Thoracic aorta (tissue), 2 donors: ENCODE data around the gene GDF15. TPM values are rescaled to one million over a fixed set of nuclear protein-coding genes. Genes with fewer than 3 reads are reported as not detected.

Experiments used
- ATAC-seq: fragments of 150-250 bp; one replicate; pipeline ENCODE4 v1.8.0; 2017; ENCODE audit warnings: low read depth; ENCODE audit not compliant: insufficient number of reproducible peaks, low FRiP score
- DNase-seq: peaks from one replicate; pipeline ENCODE4 v3.0.0-alpha.2; 2020; ENCODE audit warnings: low spot score
- H3K27ac ChIP-seq, 2 donors: fragments of 200-600 bp; sonication (generic); 1 replicate in 1 of 2; 2 replicates in 1 of 2; pipeline ENCODE4 v1.5.1; 2016; ENCODE audit warnings: mild to moderate bottlenecking in 2 of 2, moderate library complexity in 2 of 2
- H3K27me3 ChIP-seq: fragments of 200-600 bp; sonication (generic); replicated peaks from 2 replicates; pipeline ENCODE4 v1.6.0; 2016; ENCODE audit warnings: mild to moderate bottlenecking; ENCODE audit not compliant: insufficient read depth
- H3K36me3 ChIP-seq: fragments of 200-600 bp; sonication (generic); one replicate; pipeline ENCODE4 v1.5.1; 2016
- H3K4me1 ChIP-seq, 2 donors: fragments of 200-600 bp; sonication (generic); 1 replicate in 1 of 2; 2 replicates in 1 of 2; pipeline versions ENCODE4 v1.5.1 to v1.6.0; 2016; ENCODE audit warnings: low read depth in 2 of 2, mild to moderate bottlenecking in 1 of 2; ENCODE audit not compliant: control insufficient read depth in 1 of 2
- H3K4me3 ChIP-seq: fragments of 200-600 bp; sonication (generic); 2 replicates; pipeline ENCODE4 v1.5.1; 2016; ENCODE audit warnings: mild to moderate bottlenecking
- H3K9me3 ChIP-seq: fragments of 200-600 bp; sonication (generic); 2 replicates; pipeline ENCODE4 v1.5.1; 2016
- total RNA-seq, 2 donors: library from RNA; depleted of rRNA; stranded (reverse); fragments of >200 nt; gene quantifications; one replicate each; pipeline versions ENCODE4 v1.1.0 to v1.2.3, GENCODE V29; 2016
- TF ChIP-seq, protein P1 (sequence below): fragments of 200-600 bp; sonication (generic); IDR thresholded peaks from one replicate; pipeline ENCODE4 v1.5.1; 2019; ENCODE audit warnings: antibody characterized with exemption

GDF15 gene
- total RNA-seq, 2 donors from 2014 or later: 2.3 to 25.5 TPM

GRCh38 chr19:18433015-18433691 is 47.2 kb downstream of the GDF15 start:
- Histone ChIP-seq H3K4me3 (peak overlapping the region; percentile 75), H3K9me3 (no peaks in the 10 kb centered on the region), H3K4me1 (peaks cover 13 to 44% of the 10 kb centered on the region in 2 donors), H3K27ac (peak overlapping the region in 1 of 2 donors; percentile 38), H3K36me3 (no peaks in the 10 kb centered on the region), H3K27me3 (no peaks in the 10 kb centered on the region)
- TF ChIP-seq, protein P1, sequence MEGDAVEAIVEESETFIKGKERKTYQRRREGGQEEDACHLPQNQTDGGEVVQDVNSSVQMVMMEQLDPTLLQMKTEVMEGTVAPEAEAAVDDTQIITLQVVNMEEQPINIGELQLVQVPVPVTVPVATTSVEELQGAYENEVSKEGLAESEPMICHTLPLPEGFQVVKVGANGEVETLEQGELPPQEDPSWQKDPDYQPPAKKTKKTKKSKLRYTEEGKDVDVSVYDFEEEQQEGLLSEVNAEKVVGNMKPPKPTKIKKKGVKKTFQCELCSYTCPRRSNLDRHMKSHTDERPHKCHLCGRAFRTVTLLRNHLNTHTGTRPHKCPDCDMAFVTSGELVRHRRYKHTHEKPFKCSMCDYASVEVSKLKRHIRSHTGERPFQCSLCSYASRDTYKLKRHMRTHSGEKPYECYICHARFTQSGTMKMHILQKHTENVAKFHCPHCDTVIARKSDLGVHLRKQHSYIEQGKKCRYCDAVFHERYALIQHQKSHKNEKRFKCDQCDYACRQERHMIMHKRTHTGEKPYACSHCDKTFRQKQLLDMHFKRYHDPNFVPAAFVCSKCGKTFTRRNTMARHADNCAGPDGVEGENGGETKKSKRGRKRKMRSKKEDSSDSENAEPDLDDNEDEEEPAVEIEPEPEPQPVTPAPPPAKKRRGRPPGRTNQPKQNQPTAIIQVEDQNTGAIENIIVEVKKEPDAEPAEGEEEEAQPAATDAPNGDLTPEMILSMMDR: no peak
- ATAC-seq: no peak
- no peak for DNase-seq

- TF ChIP-seq, protein P1: no peak
- ATAC-seq (no peak), DNase-seq (no peak)
- Histone ChIP-seq H3K4me1 (peaks cover 18 to 45% of the 10 kb centered on the region in 2 donors), H3K4me3 (peak overlapping the region; percentile 75), H3K27me3 (no peaks in the 10 kb centered on the region), H3K27ac (peak overlapping the region in 1 of 2 donors; percentile 26), H3K9me3 (no peaks in the 10 kb centered on the region), H3K36me3 (no peaks in the 10 kb centered on the region)
These were observed 47.9 kb downstream of the GDF15 start for GRCh38 chr19:18433735-18434398.

GRCh38 chr19:18434411-18435175 is 48.6 kb downstream of the GDF15 start:
- Histone ChIP-seq H3K27me3 (no peaks in the 10 kb centered on the region), H3K4me3 (peak overlapping the region; percentile 75), H3K36me3 (no peaks in the 10 kb centered on the region), H3K4me1 (peaks cover 15 to 45% of the 10 kb centered on the region in 2 donors), H3K27ac (peak overlapping the region in 1 of 2 donors; percentile 26), H3K9me3 (no peaks in the 10 kb centered on the region)
- TF ChIP-seq, protein P1: no peak
- DNase-seq: no peak
- ATAC-seq: no peak

DNA sequence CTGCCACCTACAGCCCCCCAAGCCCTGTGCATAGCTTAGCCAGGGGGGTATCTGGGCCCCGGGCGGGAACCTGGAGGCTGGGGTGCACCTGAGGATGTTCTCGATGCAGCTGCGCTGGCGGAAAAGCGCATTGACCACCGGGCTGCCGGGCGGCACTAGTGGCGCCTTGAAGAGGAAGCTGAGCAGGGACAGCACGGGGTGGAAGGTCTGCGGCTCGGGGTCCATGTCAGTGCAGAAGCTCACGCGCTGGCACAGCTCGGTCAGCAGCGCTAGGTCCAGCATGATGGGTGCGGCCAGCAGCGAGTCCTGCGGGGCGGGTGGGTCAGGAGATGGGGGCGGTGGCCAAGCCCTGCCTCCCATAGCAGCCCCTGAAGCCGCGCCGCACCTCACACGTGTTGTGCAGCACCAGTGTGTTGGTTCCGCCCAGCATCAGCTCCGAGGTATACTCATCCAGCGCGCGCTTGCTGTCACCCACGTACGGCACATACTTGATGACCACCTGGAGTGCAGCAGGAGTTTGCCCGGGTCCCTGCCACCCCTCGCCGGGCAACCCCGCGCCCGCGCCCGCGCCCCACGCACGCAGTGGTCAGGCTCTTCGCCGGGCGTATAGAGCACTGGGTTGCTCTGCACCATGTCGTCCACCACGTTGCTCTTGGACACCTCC is 49.4 kb downstream of the GDF15 start:
- no peak overlapping the region for H3K4me3 ChIP-seq
- peaks cover 14 to 48% of the 10 kb centered on the region in 2 donors for H3K4me1 ChIP-seq
- no peak for ATAC-seq
- H3K27me3 ChIP-seq: no peaks in the 10 kb centered on the region
- H3K27ac ChIP-seq: no peak overlapping the region
- TF ChIP-seq, protein P1: no peak
- H3K9me3 ChIP-seq: no peaks in the 10 kb centered on the region
- no peaks in the 10 kb centered on the region for H3K36me3 ChIP-seq
- DNase-seq: no peak
